GM21786 (cell line): ENCODE data around the gene RPS3A.
"Not testable (repeated sequence)": the region's sequence is repeated elsewhere in the genome, so short reads cannot be mapped to it uniquely, and the experiment has no call there.

ENCODE experiments used
- ATAC-seq: cut with Tn5 transposase; IDR thresholded peaks from one replicate; pipeline ENCODE4 v1.9.1; 2021; ENCODE audit not compliant: unreplicated experiment

The RPS3A gene

GRCh38 chr4:151114338-151114737 lies 14.9 kb downstream of the RPS3A start:
- no peak for ATAC-seq

GRCh38 chr4:151114986-151115385 lies 15.6 kb downstream of the RPS3A start:
- ATAC-seq: no peak

- ATAC-seq: peak; percentile 94
These were observed 18.0 kb downstream of the RPS3A start for GRCh38 chr4:151117371-151117962.

DNA sequence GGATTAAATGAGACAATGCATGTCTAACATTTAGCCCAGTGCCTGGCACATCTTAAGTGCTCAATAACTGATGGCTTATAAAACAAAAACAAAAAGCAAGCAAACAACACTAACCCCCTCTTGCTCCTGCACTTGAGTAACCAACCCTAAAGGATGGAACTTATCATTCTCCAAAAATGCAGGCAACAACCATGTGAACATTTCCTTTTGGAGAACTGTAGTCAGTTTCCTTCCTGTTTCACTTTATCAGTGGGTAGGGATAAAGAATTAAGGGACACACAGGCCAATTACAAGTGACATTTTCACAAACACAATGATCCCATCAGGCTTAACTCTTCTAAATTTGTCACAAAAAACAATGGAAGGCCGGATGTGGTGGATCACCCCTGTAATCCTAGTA lies 30.4 kb downstream of the RPS3A start:
- ATAC-seq: no peak

GRCh38 chr4:151133311-151133710 lies 33.9 kb downstream of the RPS3A start:
- ATAC-seq: no peak

DNA sequence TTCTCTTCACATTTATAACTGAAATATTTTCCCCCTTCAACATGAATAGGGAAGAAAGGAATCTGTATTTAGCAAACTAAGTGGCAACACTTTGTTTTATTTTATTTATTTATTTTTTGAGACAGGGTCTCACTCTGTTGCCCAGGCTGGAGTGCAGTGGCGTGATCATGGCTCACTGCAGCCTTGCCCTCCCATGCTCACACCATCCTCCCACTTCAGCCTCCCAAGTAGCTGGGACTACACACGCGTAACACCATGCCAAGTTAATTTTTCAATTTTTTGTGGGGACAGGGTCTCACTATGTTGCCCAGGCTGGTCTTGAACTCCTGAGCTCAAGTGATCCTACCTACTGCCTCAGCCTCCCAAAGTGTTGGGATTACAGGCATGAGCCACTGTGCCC lies 36.6 kb downstream of the RPS3A start:
- not testable (repeated sequence) for ATAC-seq

GRCh38 chr4:151139814-151140213 lies 40.4 kb downstream of the RPS3A start:
- ATAC-seq: no peak

- ATAC-seq: no peak
These were observed 43.3 kb downstream of the RPS3A start for GRCh38 chr4:151142758-151143157.

DNA sequence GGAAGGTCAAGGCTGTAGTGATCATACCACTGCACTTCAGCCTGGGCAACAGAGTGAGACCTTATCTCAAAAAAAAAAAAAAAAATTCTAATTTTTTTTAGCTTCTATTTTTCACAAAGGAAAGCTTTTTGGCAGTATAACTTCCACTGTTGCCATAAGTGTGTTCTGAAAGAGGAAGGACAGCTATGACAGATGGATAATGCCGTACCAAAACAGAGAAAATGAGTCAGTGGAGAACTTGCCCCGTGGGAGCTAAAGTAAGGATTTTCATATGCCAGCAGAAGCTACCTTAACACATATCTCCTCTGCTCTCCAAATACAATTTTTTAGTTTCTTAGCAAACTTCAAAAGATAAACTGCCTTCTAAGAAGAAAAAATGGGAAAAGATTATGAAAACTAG lies 43.7 kb downstream of the RPS3A start:
- ATAC-seq: no peak

DNA sequence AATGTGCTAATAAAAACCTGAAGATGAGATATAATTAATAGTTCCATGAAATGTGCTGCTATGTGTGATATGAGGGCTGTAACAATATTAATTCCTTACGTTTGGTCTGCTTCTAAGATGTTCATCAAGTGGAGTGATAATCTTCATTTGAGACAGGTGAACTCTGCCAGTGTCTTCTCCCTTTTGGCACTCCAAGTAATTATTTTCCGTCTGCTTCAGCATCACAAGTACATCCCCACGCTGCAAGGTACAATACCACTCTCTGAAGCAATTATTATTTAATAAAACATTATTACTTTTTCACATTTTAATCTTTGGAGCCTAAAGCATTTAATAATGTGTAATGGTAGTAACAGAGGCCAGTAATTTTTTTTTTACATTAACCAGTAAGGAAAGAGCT lies 44.4 kb downstream of the RPS3A start:
- no peak for ATAC-seq

- ATAC-seq: no peak
These were observed 45.1 kb downstream of the RPS3A start for GRCh38 chr4:151144329-151145072.

DNA sequence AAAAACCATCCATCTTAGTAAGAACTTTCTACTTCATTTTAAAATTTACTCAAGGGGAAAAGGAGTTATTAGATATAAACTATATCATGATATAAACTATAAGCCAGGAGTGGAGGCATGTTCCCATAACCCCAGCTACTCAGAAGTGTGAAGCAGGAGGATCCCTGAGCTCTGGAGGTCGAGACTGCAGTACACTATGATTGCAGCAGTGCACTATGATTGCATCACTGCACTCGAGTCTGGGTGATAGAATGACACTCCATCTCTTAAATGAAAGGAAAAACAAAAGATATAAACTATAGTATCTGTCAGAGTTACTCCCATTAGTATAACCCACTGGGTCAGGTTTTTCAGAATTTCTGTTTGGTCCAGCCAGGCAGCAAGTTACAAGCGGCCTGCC lies 47.6 kb downstream of the RPS3A start:
- ATAC-seq: no peak

- ATAC-seq: no peak
These were observed 48.8 kb downstream of the RPS3A start for GRCh38 chr4:151148261-151148660.

- no peak for ATAC-seq
These were observed 51.6 kb downstream of the RPS3A start for GRCh38 chr4:151150821-151151580.

- ATAC-seq: no peak
These were observed 52.6 kb downstream of the RPS3A start for GRCh38 chr4:151152028-151152427.

- no peak for ATAC-seq
These were observed 54.2 kb downstream of the RPS3A start for GRCh38 chr4:151153585-151153984.
